Coronary artery (tissue), 2 donors: ENCODE measurements around the gene ZNHIT1.
"Not testable (repeated sequence)": the region's sequence is repeated elsewhere in the genome, so short reads cannot be mapped to it uniquely, and the experiment has no call there.

Source experiments
- DNase-seq: peaks from one replicate; pipeline ENCODE4 v3.0.0-alpha.2; 2017; ENCODE audit warnings: low spot score
- H3K27ac ChIP-seq, 2 donors: fragments of 200-600 bp; sonication (generic); one replicate each; pipeline ENCODE4 v1.5.1; 2016 to 2019
- H3K4me3 ChIP-seq: fragments of 200-600 bp; sonication (generic); 2 replicates; pipeline ENCODE4 v1.5.1; 2016; ENCODE audit warnings: mild to moderate bottlenecking, moderate library complexity
- CTCF ChIP-seq: fragments of 200-600 bp; sonication (generic); IDR thresholded peaks from one replicate; pipeline ENCODE4 v1.5.1; 2019; ENCODE audit warnings: antibody characterized with exemption

The ZNHIT1 gene

GRCh38 chr7:101195884-101196283, 22.1 kb upstream of the ZNHIT1 start:
- Histone ChIP-seq H3K4me3 (no peak overlapping the region), H3K27ac (no peak overlapping the region)
- no peak for TF ChIP-seq CTCF
- DNase-seq, result no peak

GRCh38 chr7:101197991-101198390, 20.0 kb upstream of the ZNHIT1 start:
- no peak for DNase-seq

GRCh38 chr7:101198476-101198875, 19.5 kb upstream of the ZNHIT1 start:
- Histone ChIP-seq H3K4me3 (no peak overlapping the region), H3K27ac (no peak overlapping the region)
- TF ChIP-seq CTCF, result no peak
- no peak for DNase-seq

More at GRCh38 chr7:101197991-101198390, 20.0 kb upstream of the ZNHIT1 start:
- no peak for TF ChIP-seq CTCF
- Histone ChIP-seq H3K4me3 (no peak overlapping the region), H3K27ac (no peak overlapping the region)

GRCh38 chr7:101199522-101199921, 18.4 kb upstream of the ZNHIT1 start:
- not testable (repeated sequence) for DNase-seq, H3K27ac ChIP-seq, H3K4me3 ChIP-seq

- TF ChIP-seq CTCF, result no peak
- no peak overlapping the region for H3K4me3 ChIP-seq
- DNase-seq, result no peak
These were observed 17.5 kb upstream of the ZNHIT1 start for GRCh38 chr7:101200504-101200861.

GRCh38 chr7:101200862-101201599, 16.9 kb upstream of the ZNHIT1 start, which contains the start of gene MOGAT3:
Gene MOGAT3, minus strand, starts transcription at chr7:101201036. Its CDS starts 182 bp downstream, at chr7:101200854.
- no peak within 1 kb of the TSS for H3K27ac ChIP-seq
- H3K4me3 ChIP-seq, result peak within 1 kb of the TSS; percentile 57
- no peak for DNase-seq
- TF ChIP-seq CTCF, result no peak

More at GRCh38 chr7:101200504-101200861, 17.5 kb upstream of the ZNHIT1 start:
- H3K27ac ChIP-seq, result no peak overlapping the region

GRCh38 chr7:101201695-101202602, 16.0 kb upstream of the ZNHIT1 start:
- Histone ChIP-seq H3K4me3 (peak overlapping the region; percentile 57), H3K27ac (no peak overlapping the region)
- TF ChIP-seq CTCF, result no peak
- DNase-seq, result no peak
